SK-N-MC (cell line): ENCODE data around the gene KIRREL1.

Source experiments
- DNase-seq: peaks from one replicate; pipeline ENCODE4 v3.0.0-alpha.2; 2011; ENCODE audit warnings: low read depth, low spot score
- H3K27ac ChIP-seq: fragments of 200-600 bp; sonication (generic); 2 replicates; pipeline ENCODE4 v1.5.1; 2016; ENCODE audit warnings: mixed run types
- H3K36me3 ChIP-seq: fragments of 200-600 bp; sonication (generic); 2 replicates; pipeline ENCODE4 v1.6.1; 2017; ENCODE audit warnings: antibody characterized with exemption, low read length, mixed read lengths; ENCODE audit not compliant: insufficient read depth
- H3K4me3 ChIP-seq: fragments of 200-600 bp; sonication (generic); 2 replicates; pipeline ENCODE4 v1.5.1; 2016
- H3K9ac ChIP-seq: fragments of 200-600 bp; sonication (generic); 2 replicates; pipeline ENCODE4 v1.8.0; 2017; ENCODE audit warnings: mixed run types, mixed read lengths; ENCODE audit not compliant: insufficient read length
- H3K9me3 ChIP-seq: fragments of 200-600 bp; sonication (generic); 2 replicates; pipeline ENCODE4 v1.6.1; 2017; ENCODE audit warnings: low read depth, mild to moderate bottlenecking, antibody characterized with exemption, low read length, moderate library complexity, mixed read lengths
- EZH2 ChIP-seq: fragments of 200-600 bp; sonication (generic); IDR thresholded peaks from one replicate; pipeline ENCODE4 v1.6.1; 2017; ENCODE audit warnings: antibody characterized with exemption
- FOXP2 ChIP-seq: optimal IDR thresholded peaks from 2 replicates; pipeline ENCODE3; 2011; ENCODE audit warnings: mild to moderate bottlenecking, moderate library complexity; ENCODE audit not compliant: insufficient read depth; ENCODE audit errors: extremely low read length, control extremely low read depth
- POLR2AphosphoS5 ChIP-seq: IDR thresholded peaks from 2 replicates; pipeline ENCODE4 v1.6.1; 2012; ENCODE audit warnings: mild to moderate bottlenecking, low read depth, low read length, borderline replicate concordance

The KIRREL1 gene

GRCh38 chr1:158007667-158008386, 14.4 kb downstream of the KIRREL1 start:
- H3K27ac ChIP-seq: no peak overlapping the region
- H3K36me3 ChIP-seq: no peaks in the 10 kb centered on the region
- H3K9ac ChIP-seq: no peak overlapping the region
- no peak for TF ChIP-seq POLR2AphosphoS5
- no peak for TF ChIP-seq EZH2
- TF ChIP-seq FOXP2: no peak
- no peak overlapping the region for H3K4me3 ChIP-seq
- H3K9me3 ChIP-seq: no peaks in the 10 kb centered on the region
- DNase-seq: no peak

- Histone ChIP-seq H3K36me3 (no peaks in the 10 kb centered on the region), H3K4me3 (no peak overlapping the region), H3K9ac (no peak overlapping the region), H3K27ac (no peak overlapping the region), H3K9me3 (no peaks in the 10 kb centered on the region)
- TF ChIP-seq POLR2AphosphoS5: no peak
- no peak for TF ChIP-seq FOXP2
- no peak for TF ChIP-seq EZH2
- DNase-seq: no peak
Observed at GRCh38 chr1:158008630-158009029, 15.2 kb downstream of the KIRREL1 start.

GRCh38 chr1:158011714-158012113, 18.3 kb downstream of the KIRREL1 start:
- TF ChIP-seq FOXP2 (no peak), EZH2 (no peak), POLR2AphosphoS5 (no peak)
- no peak for DNase-seq
- no peak overlapping the region for H3K4me3 ChIP-seq
- no peaks in the 10 kb centered on the region for H3K36me3 ChIP-seq
- no peak overlapping the region for H3K9ac ChIP-seq
- H3K27ac ChIP-seq: no peak overlapping the region
- H3K9me3 ChIP-seq: no peaks in the 10 kb centered on the region

- Histone ChIP-seq H3K9me3 (no peaks in the 10 kb centered on the region), H3K9ac (no peak overlapping the region), H3K4me3 (no peak overlapping the region), H3K36me3 (no peaks in the 10 kb centered on the region), H3K27ac (no peak overlapping the region)
- DNase-seq: no peak
- TF ChIP-seq FOXP2: no peak
- no peak for TF ChIP-seq POLR2AphosphoS5
- no peak for TF ChIP-seq EZH2
Observed at GRCh38 chr1:158013840-158014730, 20.6 kb downstream of the KIRREL1 start.

GRCh38 chr1:158014731-158015320, 21.4 kb downstream of the KIRREL1 start:
- no peak overlapping the region for H3K9ac ChIP-seq
- DNase-seq: no peak
- H3K4me3 ChIP-seq: no peak overlapping the region
- H3K9me3 ChIP-seq: no peaks in the 10 kb centered on the region
- TF ChIP-seq POLR2AphosphoS5 (no peak), EZH2 (no peak), FOXP2 (no peak)
- H3K36me3 ChIP-seq: no peaks in the 10 kb centered on the region
- H3K27ac ChIP-seq: no peak overlapping the region

- Histone ChIP-seq H3K27ac (peak overlapping the region; percentile 99), H3K4me3 (peak overlapping the region; percentile 53), H3K9ac (no peak overlapping the region), H3K9me3 (no peaks in the 10 kb centered on the region), H3K36me3 (no peaks in the 10 kb centered on the region)
- TF ChIP-seq EZH2 (no peak), POLR2AphosphoS5 (no peak), FOXP2 (no peak)
- DNase-seq: no peak
Observed at GRCh38 chr1:158016651-158017335, 23.3 kb downstream of the KIRREL1 start.

GRCh38 chr1:158017800-158018595, 24.6 kb downstream of the KIRREL1 start:
- Histone ChIP-seq H3K27ac (peak overlapping the region; percentile 99), H3K9ac (peak overlapping the region; percentile 56), H3K4me3 (peak overlapping the region; percentile 17; the same call in 1 of the 2 replicates), H3K9me3 (no peaks in the 10 kb centered on the region), H3K36me3 (no peaks in the 10 kb centered on the region)
- no peak for TF ChIP-seq POLR2AphosphoS5
- no peak for TF ChIP-seq EZH2
- TF ChIP-seq FOXP2: no peak
- no peak for DNase-seq
